GM21367 (cell line): Measurements from ENCODE around the gene LPGAT1.
"Not testable (repeated sequence)": the region's sequence is repeated elsewhere in the genome, so short reads cannot be mapped to it uniquely, and the experiment has no call there.

Experiments used
- ATAC-seq: cut with Tn5 transposase; IDR thresholded peaks from one replicate; pipeline ENCODE4 v1.9.1; 2021; ENCODE audit not compliant: unreplicated experiment

The LPGAT1 gene

DNA sequence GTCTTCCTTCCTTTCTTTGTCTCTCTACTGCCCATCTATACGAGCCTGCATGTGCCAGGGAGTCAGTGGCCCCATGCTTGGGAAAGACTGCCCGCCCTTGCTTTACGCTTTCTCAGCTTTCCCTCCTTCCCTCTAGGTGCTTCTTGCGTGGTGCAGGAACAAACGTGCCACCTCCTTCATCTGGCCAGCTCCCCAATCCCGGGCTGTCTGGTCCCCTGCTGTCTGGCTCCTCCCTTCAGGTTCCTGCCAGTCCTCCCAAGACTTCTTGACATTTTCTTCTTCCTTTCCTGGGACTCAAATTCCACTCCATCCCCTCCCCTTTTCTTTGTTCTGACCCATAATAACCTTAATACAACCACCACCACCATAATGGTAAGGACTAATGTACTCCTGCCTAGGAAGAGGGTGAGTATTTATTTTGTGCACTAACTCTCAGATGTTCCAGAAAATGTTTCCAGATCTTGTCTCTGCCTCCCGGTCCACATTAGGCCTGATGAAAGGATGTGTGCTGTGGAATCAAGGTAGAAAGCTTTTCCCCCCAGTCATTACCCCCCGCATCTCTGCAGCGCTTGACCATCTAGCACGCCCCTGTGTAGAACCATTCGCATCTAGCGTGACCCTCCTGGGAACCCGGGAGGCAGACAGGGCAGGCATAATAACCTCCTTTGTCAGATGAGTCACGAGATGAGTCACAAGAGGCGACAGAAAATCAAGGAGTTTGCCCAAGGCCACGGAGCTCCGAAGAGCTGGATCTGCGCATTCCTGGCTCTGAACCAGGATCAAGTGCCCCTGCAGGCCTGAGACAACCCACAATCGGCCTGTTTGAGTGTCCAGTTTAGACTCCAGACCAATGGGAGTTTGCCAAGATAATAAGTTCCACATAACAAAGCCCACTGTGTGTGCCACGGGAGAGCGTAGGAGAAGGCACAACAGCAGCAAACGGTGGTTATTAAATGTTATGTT is 95.1 kb downstream of the LPGAT1 start:
- no peak for ATAC-seq

DNA sequence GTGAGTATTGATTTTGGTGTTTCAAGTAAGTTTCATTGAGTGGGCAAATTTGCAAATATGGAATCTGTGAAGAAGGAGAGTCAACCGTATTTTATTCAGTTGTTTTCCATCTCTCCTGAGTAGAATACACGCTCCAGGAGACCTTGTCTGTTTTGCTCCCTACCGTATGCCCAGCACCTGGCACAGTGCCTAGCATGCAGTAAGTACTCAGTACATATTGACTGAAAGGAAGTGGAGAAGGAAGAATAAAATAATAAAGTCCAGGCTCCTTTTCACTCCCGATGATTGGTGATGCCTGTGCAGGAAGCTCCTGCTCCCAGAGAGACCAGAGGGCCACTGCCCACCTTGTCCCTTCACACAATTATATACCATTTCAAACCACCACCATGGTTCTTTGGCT is 95.8 kb downstream of the LPGAT1 start:
- no peak for ATAC-seq

DNA sequence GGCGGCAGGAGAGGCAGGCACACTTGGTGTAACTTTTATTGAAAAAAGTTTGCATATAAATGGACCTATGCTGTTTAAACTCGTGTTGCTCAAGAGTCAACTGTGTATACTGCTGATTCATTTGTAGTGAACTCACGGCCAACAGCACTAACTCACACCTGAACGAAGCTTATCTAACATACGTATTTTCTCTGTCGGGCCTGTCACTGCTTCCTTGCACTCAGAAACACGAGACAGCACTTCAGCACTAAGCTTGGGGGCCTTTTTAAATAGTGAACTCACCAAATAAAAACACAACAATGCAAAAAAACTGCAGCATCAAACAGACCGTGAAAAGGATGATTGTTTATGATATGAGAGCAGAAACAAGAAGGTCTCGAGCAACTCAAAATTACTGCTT is 96.2 kb downstream of the LPGAT1 start:
- ATAC-seq: no peak

DNA sequence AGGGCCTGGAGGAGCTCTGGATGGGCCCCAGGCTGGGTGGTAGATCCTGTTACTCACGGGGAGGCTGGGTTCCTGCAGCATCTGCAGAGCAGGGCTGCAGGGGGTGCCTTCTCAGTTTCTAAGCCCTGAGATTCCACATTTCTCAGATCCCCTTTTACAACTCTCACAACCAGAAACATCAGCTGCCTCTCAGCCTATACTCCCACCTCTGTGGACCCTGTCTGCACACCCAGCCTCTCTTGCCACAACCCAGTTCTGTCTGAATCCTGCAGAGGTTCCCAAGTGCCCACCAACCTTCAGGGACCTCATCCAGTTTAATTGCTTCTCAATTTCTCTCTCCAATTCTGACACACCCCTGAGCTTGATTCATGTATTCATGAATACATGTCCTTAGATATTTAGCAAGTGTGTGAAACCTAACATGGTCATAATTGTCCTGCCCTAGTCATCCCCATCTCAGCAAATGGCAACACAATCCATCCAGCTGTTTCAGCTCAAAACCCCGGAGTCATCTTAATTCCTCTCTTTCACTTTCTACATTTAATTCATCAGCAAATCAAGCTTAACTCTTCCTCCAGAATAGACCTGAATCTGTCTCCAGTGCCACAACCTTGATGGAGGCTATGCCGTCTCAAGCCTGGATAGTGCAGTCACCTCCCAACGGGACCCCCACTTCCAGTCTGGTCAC is 98.1 kb downstream of the LPGAT1 start:
- peak; percentile 90 for ATAC-seq

DNA sequence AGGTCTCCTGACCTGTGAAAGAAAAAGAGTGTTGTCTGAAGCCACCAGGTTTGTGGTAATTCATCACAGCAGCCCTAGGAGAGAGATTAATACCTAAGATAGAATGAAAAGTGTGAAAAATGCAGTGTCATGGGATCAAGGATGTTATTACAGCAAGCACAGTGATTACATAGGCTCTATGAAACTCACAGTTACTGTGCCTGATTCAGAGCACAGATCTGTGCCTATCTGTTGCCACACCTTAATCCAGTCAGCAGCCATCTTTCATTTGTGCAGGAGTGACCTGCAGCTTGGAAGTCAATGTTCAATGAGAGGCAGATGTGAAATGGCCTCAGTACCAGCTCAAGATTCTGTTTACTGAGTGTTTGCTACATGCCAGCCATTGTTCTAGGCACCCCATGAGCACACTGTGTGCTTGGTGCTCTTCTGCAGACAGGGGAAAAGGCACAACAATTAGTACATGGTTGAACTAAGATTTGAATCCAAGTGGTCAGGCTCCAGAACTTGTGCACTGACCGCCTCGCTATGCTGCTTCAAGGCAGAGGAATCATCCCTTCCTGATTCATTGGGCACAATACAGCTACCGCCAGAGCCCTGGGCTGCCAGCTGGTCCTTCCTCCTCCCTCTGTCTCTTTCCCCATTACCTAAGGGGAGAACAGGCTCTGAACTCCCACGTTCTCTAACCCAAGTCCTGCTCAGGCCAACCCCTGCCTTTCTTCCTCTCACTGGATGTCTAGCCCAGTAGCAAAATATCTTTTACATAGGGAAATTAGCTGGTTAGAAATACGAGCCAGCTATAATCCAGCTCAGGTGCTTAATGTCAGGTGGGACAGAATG is 98.9 kb downstream of the LPGAT1 start:
- no peak for ATAC-seq

DNA sequence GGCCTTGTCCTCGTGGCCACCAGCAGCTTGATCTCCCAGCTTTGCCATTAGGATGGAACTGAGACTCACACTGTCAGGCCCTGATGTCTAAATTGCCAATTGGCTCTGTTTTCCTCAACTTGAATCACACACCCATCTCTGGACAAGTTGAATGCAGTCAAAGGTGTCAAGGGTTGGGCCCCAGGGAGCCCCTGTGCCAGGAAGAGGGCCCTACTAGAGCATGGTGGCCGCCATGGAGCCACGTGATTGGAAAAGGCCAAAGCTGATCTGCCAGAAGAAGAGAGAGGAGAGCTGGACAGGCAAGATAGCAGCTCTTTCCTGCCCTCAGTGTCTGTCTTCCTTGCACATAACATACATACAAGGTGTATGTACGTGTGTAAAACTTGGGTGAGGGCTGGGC is 100.2 kb downstream of the LPGAT1 start:
- no peak for ATAC-seq

DNA sequence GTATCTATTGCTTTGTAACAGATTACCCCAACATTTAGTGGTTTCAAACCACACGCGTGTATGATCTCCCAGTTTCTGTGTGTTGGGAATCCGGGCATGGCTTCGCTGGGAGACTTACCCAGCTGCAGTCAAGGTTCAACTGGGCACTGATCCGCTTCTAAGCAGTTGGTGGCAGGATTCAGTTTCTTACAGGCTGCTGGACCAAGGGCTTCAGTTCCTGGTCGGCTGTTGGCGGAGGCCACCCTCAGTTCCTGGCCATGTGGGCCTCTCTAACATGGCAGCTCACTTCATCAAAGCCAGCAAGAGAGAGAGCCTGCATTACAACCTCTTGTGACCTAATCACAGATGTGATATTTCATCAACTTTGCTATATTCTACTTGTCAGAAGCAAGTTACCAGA is 101.3 kb downstream of the LPGAT1 start:
- ATAC-seq: no peak

DNA sequence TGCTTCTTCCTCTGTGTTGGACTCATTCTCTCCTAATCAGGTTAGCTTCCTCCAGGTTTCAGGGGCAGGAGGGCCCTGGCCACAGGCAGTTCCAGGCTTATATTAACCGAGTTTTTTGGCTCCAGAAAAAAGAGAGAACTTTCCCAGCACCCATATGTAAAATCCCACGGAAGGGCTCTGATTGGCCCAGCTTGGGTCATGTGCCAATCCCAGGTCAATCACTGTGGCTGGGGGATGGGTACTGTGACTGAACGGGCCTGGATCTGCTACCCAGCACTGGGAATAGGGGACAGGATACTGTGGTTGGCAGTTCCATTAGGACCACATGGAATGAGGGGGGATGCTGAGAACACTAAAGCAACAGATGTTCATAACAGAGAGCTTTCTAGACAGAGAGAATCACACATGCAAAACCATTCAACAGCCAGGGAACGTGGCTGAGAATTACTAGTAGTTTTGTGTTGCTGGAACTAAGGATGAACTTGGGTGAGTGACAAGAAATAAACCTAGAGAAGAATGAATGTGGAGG is 104.0 kb downstream of the LPGAT1 start:
- no peak for ATAC-seq

DNA sequence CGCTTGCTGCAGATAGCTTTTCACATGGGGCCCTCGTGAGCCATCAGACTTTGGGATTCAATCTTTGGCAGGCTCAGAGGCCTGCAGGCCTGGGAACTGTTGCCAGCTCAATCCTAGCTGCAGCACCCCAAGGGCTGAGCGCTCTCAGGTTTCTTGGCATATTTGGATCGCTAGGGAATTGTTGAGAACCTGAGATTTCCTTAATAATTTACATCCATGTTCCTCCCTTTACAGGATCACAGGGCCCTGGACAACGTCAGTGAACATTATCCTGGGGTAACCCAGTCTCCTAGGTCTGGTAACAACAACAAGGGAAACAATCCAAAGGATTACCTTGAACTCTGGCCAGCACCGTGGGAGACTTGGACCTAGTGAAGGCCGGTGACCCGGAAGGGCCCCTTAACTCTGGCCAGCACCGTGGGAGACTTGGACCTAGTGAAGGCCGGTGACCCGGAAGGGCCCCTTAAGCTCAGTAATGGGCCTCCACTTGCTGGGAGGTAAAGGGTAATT is 105.8 kb downstream of the LPGAT1 start:
- ATAC-seq: no peak

DNA sequence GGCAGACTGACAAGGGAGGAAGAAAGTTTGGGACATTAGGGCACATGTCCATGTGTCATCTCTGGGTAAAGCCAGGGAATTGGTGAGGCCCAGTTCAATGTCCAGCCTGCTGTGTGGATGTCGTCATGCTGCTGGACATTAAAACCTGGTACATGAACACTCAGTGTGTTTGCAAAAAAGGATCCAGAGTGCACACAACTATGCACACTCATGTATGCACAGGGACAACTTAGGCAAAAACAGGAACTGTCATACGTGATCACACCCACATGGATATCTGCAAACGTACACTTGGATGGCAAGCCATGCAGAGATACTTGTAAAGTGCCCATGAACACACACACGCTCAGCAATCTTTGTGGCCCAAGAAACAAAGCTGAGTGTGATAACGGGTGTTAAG is 107.3 kb downstream of the LPGAT1 start:
- no peak for ATAC-seq

DNA sequence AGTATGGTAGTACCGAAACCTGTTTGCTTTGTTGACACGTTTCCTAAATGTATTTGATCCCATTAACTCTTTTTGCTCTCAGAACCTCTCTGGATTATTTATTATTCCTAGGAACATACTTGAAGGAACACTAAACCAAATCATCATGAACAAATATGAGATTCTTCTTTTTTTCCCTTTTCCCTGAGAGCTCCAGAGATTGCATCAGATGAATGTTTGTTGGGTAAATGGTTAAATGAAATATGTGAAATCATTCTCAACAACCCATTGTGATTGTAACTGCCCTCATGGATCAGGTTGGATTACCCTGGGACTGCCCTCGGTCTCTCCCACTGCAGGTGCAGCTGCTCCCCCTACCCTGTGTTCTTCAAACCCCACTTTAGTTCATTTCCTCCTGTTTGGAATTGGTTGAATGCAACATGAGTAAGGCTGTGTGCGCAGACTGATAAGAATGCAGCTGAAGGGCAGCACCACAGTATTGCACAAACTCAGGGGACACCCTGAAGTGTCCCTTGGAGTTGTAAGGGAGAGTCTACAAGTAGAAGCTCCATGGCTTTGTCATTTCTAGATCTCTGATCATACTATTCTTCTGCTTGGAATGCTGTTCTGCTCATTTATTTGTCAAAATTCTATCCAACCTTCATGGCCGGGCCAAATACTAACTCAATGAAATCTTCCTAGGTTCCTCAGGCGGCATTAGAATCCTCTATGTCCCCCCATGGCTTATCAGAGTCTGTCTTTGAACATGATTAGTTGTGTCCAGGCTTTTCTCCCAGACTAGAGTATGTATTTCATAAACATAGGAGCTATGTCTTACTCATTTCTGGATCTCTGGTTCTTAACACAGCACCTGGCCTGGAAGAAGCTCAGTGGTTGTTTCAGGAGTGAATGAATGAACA is 108.0 kb downstream of the LPGAT1 start:
- no peak for ATAC-seq

DNA sequence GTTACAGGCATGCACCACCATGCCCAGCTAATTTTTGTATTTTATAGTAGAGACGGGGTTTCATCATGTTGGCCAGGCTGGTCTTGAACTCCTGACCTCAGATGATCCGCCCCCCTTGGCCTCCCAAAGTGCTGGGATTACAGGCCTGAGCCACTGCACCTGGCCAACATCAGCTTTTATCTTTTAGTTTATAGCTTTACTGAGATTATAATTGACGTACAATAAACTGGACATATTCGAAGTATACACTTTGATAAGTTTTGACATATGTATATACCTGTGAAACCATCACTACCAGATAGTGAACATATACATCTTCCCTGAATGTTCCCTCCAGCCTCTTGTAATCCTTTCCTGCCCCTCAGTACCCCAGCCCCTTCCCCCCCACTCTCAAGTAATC is 114.0 kb downstream of the LPGAT1 start:
- ATAC-seq: not testable (repeated sequence)

DNA sequence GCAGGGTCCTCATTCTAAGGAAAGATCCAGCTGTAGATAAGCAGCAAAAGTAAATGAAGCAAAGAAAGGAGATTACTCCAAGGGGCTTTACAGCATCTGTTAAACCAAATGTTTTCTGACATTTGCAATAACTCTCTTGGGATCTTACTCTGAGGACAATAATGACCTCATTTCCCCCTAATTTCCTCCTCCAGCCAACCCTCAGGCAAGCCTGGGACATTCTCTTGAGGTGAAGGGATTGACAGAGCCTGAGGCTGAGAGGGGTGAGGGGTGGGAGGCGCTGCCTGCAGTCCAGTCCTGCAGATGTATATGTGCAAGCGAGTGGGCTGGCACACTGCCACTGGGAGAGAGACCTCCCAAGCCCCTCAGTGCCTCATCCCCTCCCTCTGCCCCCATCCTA is 114.6 kb downstream of the LPGAT1 start:
- ATAC-seq: no peak

DNA sequence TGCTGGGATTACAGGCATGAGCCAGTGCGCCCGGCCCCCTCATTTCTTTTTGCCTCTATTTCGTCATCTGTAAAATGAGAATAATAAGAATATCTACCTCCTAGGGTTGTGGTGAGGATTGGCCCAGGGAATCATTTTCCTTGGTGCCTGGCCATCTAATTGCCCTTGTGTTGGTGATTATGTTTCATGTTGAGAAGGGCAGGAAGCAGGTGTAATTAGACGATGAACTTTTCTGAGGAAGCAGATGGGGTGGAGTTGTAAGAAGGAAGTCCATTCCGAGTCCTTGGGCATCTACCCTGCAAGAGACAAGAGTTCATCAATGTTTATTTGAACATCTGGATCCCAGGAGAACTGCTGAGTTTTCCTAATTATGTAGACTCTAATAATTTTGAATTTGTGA is 116.4 kb downstream of the LPGAT1 start:
- no peak for ATAC-seq

DNA sequence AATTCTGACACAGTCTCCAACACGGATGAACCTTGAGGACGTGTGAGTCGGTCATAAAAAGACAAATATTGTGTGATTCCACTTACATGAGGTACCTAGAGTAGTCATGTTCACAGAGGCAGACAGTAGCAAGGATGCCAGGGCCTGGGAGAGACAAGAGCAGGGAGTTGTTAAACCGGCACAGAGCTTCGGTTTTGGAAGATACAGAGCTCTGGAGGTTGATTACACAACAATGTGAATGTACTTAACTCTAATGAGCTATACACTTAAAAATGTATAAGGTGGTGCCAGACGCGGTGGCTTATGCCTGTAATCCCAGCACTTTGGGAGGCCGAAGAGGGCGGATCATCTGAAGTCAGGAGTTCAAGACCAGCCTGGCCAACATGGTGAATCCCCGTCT is 117.3 kb downstream of the LPGAT1 start:
- ATAC-seq: no peak

DNA sequence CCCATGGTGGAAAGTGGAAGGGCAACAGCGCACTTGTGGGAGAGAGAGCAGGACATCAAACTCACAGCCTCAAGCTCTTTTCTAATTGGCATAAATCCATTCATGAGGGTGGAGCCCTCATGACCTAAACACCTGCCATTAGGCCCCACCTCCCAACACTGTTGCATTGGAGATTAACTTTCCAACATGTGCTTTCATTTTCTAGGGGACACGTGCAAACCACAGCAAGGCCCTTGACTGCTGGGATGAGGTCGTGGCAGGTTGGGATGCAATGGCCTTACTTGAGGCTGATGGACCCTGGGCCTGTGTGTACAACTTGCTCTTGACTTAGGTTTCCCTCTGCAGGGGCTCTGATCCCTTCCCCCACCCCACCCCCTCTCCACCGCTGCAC is 119.3 kb downstream of the LPGAT1 start:
- ATAC-seq: no peak

DNA sequence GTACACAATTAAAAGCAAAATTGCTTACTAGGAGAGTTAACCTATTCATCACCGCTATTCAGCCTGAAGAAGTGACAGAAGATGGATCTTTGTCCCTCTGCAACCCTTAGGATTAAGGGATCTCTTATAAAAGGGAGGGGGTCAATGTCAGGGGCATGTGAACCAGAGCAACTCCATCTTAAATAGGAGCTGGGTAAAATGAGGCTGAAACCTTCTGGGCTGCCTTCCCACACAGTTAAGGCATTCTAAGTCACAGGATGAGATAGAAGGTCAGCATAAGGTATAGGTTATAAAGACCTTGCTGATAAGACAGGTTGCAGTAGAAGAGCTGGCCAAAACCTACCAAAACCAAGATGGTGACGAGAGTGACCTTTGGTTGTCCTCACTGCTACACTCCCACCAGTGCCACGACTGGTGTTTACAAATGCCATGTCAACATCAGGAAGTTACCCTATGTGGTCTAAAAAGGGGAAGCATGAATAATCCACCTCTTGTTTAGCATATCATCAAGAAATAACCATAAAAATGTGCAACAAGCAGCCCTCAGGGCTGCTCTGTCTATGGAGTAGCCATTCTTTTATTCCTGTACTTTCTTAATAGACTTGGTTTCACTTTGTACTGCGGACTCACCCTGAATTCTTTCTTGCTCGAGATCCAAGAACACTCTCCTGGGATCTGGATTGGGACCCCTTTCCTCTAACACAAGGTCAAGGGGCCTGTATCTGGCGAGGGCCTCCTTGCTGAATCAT is 119.8 kb downstream of the LPGAT1 start:
- no peak for ATAC-seq

DNA sequence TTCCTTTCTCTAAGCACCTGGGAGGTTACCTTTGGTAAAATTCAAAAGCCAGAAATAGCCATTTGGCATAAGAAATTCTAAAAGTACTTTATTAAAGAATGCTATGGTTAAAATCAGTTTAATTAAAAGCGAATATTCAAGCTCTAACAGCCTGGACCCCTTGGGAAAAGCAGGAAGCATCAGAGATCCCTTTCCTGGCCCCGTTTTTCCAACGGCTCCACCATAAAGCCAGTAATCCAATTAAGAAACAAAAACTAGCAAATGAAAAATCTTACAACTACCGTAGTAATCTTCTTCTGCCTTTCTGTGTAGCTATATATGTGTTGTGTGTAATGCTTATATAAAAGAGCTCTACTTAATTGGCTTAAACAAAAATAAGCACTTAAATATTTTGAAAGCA is 121.6 kb downstream of the LPGAT1 start:
- no peak for ATAC-seq

DNA sequence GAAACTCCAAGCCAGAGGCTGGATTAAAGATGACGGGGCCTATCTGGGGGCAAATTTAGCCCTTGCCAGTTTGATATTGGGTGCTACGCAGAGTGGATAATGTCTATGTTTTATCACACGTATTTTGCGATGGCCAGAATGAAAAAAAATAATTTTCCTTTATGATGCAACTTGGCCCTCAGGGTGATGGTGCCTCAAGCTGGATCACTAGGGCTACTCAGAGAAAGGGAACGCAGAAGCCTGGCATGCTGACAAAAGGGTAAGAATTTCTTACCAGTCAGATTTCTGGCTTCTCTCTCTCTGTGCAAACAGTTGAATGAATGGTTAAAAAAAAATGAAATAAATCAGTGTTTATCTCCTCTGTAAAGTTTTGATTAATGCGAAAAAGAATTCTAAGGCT is 122.6 kb downstream of the LPGAT1 start:
- no peak for ATAC-seq
